ENCODE measurements around the gene ATF3. TPM values are rescaled to one million over a fixed set of nuclear protein-coding genes. Genes with fewer than 3 reads are reported as not detected.

ATF3 gene
- polyA plus RNA-seq, 4 donors = 20.8 to 41.2 (median 28.7) TPM

DNA sequence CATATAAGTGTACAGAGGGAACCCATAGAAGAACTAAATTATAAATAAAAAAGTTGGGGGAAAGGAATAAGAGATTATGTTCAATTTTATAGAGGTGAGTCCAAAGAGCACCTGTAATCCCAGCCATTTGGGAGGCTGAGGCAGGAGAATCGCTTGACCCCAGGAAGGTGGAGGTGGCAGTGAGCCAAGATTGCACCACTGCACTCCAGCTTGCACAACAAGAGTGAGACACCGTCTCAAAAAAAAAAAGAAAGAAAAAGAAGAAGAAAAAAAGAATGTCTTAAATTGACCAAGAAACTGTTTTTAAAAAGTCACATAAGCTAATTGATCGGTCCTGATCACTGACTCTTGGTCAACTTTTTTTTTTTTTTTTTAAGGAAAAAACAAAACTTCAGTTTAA, 19.1 kb upstream of the ATF3 start:
- FAIRE-seq (no peak), DNase-seq (peak in 1 of 2 donors; percentile 26)
- peaks cover 0 to 15% (median 7%) of the 10 kb centered on the region in 3 donors for H3K27me3 ChIP-seq (ENCODE audit: control insufficient read depth in 3 of 3, insufficient read depth in 3 of 3, low read length in 3 of 3)
- no peaks in the 10 kb centered on the region for H3K36me3 ChIP-seq (ENCODE audit: control insufficient read depth in 3 of 3, insufficient read depth in 2 of 3, low read depth in 1 of 3, low read length in 3 of 3)
- WGBS, 3 donors = 44 to 66% (median 58%) methylated on average over 3 of the region's 3 CpGs
- no peaks in the 10 kb centered on the region for H3K9me3 ChIP-seq (ENCODE audit: control insufficient read depth in 2 of 2, insufficient read depth in 1 of 2, low read depth in 1 of 2, low read length in 1 of 2)
- H3K4me3 ChIP-seq (ENCODE audit: low read depth in 1 of 3, low read length in 3 of 3) = no peak overlapping the region
- no peaks in the 10 kb centered on the region for H3K4me1 ChIP-seq (ENCODE audit: control insufficient read depth in 3 of 3, insufficient read depth in 2 of 3, low read depth in 1 of 3, low read length in 2 of 3)
- H3K27ac ChIP-seq (ENCODE audit: low read depth in 1 of 3, low read length in 2 of 3) = no peak overlapping the region

DNA sequence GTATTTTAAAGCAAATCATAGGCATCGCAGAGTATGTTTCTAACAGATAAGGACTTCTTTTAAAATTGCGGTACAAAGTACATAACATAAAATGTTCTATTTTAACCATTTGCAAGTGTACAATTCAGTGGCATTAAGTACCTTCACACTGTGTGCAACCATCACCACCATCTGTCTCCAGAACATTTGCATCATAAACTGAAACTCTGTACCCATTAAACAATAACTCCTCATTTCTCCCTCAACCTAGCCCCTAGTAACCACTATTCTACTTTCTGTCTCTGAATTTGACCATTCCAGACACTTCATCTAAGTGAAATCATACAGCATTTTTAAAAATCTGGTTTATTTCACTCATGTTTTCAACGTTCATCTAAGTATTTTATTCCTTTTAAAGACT, 16.6 kb upstream of the ATF3 start:
- 34 to 63% (median 51%) methylated on average over 3 of the region's 3 CpGs for WGBS, 3 donors
- Histone ChIP-seq H3K27me3 (ENCODE audit: control insufficient read depth in 3 of 3, insufficient read depth in 3 of 3, low read length in 3 of 3) (peaks cover 0 to 10% (median 4%) of the 10 kb centered on the region in 3 donors), H3K9me3 (ENCODE audit: control insufficient read depth in 2 of 2, insufficient read depth in 1 of 2, low read depth in 1 of 2, low read length in 1 of 2) (no peaks in the 10 kb centered on the region), H3K27ac (ENCODE audit: low read depth in 1 of 3, low read length in 2 of 3) (no peak overlapping the region), H3K4me3 (ENCODE audit: low read depth in 1 of 3, low read length in 3 of 3) (no peak overlapping the region), H3K4me1 (ENCODE audit: control insufficient read depth in 3 of 3, insufficient read depth in 2 of 3, low read depth in 1 of 3, low read length in 2 of 3) (peaks cover 2 to 8% (median 3%) of the 10 kb centered on the region in 3 donors), H3K36me3 (ENCODE audit: control insufficient read depth in 3 of 3, insufficient read depth in 2 of 3, low read depth in 1 of 3, low read length in 3 of 3) (no peaks in the 10 kb centered on the region)
- DNase-seq (no peak), FAIRE-seq (no peak)

- H3K36me3 ChIP-seq (ENCODE audit: control insufficient read depth in 3 of 3, insufficient read depth in 2 of 3, low read depth in 1 of 3, low read length in 3 of 3) = no peaks in the 10 kb centered on the region
- DNase-seq (no peak), FAIRE-seq (no peak)
- H3K4me3 ChIP-seq (ENCODE audit: low read depth in 1 of 3, low read length in 3 of 3) = no peak overlapping the region
- H3K4me1 ChIP-seq (ENCODE audit: control insufficient read depth in 3 of 3, insufficient read depth in 2 of 3, low read depth in 1 of 3, low read length in 2 of 3) = peaks cover 2 to 14% (median 3%) of the 10 kb centered on the region in 3 donors
- H3K27me3 ChIP-seq (ENCODE audit: control insufficient read depth in 3 of 3, insufficient read depth in 3 of 3, low read length in 3 of 3) = peaks cover 0 to 3% (median 0%) of the 10 kb centered on the region in 3 donors
- WGBS, 3 donors = 83 to 95% (median 92%) methylated on average over 3 of the region's 3 CpGs
- no peak overlapping the region for H3K27ac ChIP-seq (ENCODE audit: low read depth in 1 of 3, low read length in 2 of 3)
- no peaks in the 10 kb centered on the region for H3K9me3 ChIP-seq (ENCODE audit: control insufficient read depth in 2 of 2, insufficient read depth in 1 of 2, low read depth in 1 of 2, low read length in 1 of 2)
Observed at GRCh38 chr1:212593821-212594251, 14.7 kb upstream of the ATF3 start.

DNA sequence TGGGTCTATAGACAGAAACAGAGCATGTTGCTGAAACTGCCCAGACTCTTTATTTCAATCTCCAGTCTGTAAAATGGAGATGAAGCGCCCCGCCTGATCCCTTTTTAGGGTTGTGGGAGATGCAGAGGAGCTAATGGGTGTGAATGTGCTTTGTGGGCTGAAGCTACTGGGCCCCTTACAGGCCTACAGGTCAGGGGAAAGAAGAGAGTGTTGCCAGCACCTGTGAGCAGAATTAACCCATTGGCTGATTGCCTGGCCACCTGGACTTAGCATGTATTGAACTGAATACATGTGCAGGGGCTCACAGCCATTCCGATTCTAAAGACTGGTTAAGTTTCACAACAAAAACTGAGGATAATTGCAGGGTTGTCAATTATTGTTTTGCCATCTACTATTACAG, 13.9 kb upstream of the ATF3 start:
- DNase-seq = no peak
- H3K4me3 ChIP-seq (ENCODE audit: low read depth in 1 of 3, low read length in 3 of 3) = no peak overlapping the region
- FAIRE-seq = no peak
- H3K27me3 ChIP-seq (ENCODE audit: control insufficient read depth in 3 of 3, insufficient read depth in 3 of 3, low read length in 3 of 3) = peaks cover 0 to 3% (median 0%) of the 10 kb centered on the region in 3 donors
- no peaks in the 10 kb centered on the region for H3K9me3 ChIP-seq (ENCODE audit: control insufficient read depth in 2 of 2, insufficient read depth in 1 of 2, low read depth in 1 of 2, low read length in 1 of 2)
- H3K4me1 ChIP-seq (ENCODE audit: control insufficient read depth in 3 of 3, insufficient read depth in 2 of 3, low read depth in 1 of 3, low read length in 2 of 3) = peaks cover 2 to 14% (median 3%) of the 10 kb centered on the region in 3 donors
- no peak overlapping the region for H3K27ac ChIP-seq (ENCODE audit: low read depth in 1 of 3, low read length in 2 of 3)
- no peaks in the 10 kb centered on the region for H3K36me3 ChIP-seq (ENCODE audit: control insufficient read depth in 3 of 3, insufficient read depth in 2 of 3, low read depth in 1 of 3, low read length in 3 of 3)
- WGBS, 3 donors = 95 to 97% (median 96%) methylated on average over 3 of the region's 3 CpGs

DNA sequence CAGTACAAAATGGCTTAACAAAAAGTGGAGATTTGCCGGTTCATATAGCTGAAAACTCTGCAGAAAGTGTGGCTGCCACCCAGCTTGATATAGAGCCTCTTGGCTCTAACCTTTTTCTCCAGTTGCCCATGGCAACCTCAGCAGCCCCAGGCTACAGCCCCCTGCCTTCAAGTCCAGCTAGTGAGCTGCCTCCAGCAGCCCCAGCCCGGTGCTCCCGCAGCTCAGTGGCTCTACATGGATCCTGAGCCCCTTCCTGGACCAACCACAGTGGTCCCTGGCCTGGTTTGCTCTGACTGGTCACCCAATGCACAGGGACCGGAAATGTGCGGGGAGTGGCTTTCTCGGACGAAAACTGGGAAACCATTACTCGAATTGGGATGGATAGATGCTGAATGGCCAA, 13.3 kb upstream of the ATF3 start:
- peak overlapping the region in 1 of 3 donors; percentile 70 for H3K27ac ChIP-seq (ENCODE audit: low read depth in 1 of 3, low read length in 2 of 3)
- no peaks in the 10 kb centered on the region for H3K36me3 ChIP-seq (ENCODE audit: control insufficient read depth in 3 of 3, insufficient read depth in 2 of 3, low read depth in 1 of 3, low read length in 3 of 3)
- DNase-seq (no peak), FAIRE-seq (no peak)
- H3K27me3 ChIP-seq (ENCODE audit: control insufficient read depth in 3 of 3, insufficient read depth in 3 of 3, low read length in 3 of 3) = peaks cover 0 to 3% (median 0%) of the 10 kb centered on the region in 3 donors
- no peak overlapping the region for H3K4me3 ChIP-seq (ENCODE audit: low read depth in 1 of 3, low read length in 3 of 3)
- H3K4me1 ChIP-seq (ENCODE audit: control insufficient read depth in 3 of 3, insufficient read depth in 2 of 3, low read depth in 1 of 3, low read length in 2 of 3) = peaks cover 2 to 14% (median 3%) of the 10 kb centered on the region in 3 donors
- no peaks in the 10 kb centered on the region for H3K9me3 ChIP-seq (ENCODE audit: control insufficient read depth in 2 of 2, insufficient read depth in 1 of 2, low read depth in 1 of 2, low read length in 1 of 2)
- WGBS, 3 donors = 89 to 96% (median 93%) methylated on average over 8 of the region's 8 CpGs

DNA sequence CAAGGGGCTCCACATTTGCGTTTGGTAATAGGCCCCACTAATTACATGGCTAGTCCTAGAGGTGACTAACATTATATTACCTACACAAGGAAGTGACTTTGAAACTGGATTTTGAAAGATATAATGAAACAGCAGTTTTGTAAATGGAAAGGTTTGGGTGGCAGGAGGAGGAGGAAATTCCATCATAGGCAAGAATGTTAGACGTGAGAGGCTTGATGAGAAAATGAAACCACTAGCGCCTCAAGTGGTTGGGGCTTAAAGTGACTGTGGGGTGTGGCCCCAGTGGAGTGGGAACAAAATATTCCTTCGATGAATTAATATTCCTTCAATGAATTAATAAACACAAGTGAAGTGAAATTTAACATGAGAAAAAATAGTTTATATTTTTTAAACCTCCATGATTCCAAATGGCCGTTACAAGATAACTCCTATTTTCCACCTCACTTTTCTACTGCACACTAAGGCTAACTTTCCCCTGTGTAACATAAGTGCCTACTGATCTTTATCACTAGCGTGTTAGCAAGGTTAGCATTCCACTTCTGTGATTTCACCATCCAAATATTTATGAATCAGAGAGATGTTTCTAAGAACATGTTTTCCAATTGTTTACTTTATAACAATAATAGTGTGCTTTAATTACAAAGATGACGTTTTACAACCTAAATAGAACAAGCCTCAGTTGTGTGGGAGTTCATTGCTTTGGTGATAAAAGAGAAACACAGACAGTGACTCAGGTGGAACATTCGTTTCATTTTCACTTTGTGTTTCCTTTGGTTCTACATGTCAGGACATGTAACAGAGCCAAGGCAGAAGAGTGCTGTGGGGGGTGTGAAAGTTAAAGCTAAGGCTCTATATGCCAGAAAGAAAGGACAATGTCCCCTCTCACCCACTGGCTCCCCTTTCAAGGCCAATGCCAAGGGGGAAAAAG, 12.5 kb upstream of the ATF3 start:
- no peaks in the 10 kb centered on the region for H3K36me3 ChIP-seq (ENCODE audit: control insufficient read depth in 3 of 3, insufficient read depth in 2 of 3, low read depth in 1 of 3, low read length in 3 of 3)
- peak; percentile 77 for FAIRE-seq
- DNase-seq = peak; percentile 87 to 90
- WGBS, 3 donors = 9 to 24% (median 17%) methylated on average over 8 of the region's 8 CpGs
- no peak overlapping the region for H3K4me3 ChIP-seq (ENCODE audit: low read depth in 1 of 3, low read length in 3 of 3)
- H3K27ac ChIP-seq (ENCODE audit: low read depth in 1 of 3, low read length in 2 of 3) = peak overlapping the region; percentile 70 to 94 (median 71)
- peaks cover 0 to under 1% (median 0%) of the 10 kb centered on the region in 3 donors for H3K27me3 ChIP-seq (ENCODE audit: control insufficient read depth in 3 of 3, insufficient read depth in 3 of 3, low read length in 3 of 3)
- H3K9me3 ChIP-seq (ENCODE audit: control insufficient read depth in 2 of 2, insufficient read depth in 1 of 2, low read depth in 1 of 2, low read length in 1 of 2) = no peaks in the 10 kb centered on the region
- H3K4me1 ChIP-seq (ENCODE audit: control insufficient read depth in 3 of 3, insufficient read depth in 2 of 3, low read depth in 1 of 3, low read length in 2 of 3) = peaks cover 2 to 14% (median 3%) of the 10 kb centered on the region in 3 donors

DNA sequence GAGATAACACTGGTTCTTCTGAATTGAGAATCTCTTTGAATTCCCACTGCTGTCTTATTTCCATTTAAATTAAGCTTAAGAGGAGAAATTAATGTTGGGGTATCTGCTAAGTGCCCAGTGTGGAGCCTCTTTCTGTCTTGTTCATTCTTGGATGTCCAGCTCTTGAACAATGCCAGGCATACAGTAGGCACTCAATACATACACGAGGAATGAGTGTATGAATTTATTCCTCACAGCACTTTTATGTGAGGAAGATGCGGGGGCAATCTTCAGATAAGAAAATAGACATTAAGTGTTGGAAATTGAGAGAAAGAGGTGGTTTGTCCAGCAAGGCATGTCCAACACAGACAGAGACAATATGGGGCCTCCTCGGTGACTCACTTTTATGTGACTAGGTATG, 11.8 kb upstream of the ATF3 start:
- Histone ChIP-seq H3K27ac (ENCODE audit: low read depth in 1 of 3, low read length in 2 of 3) (peak overlapping the region; percentile 70 to 94 (median 71)), H3K4me1 (ENCODE audit: control insufficient read depth in 3 of 3, insufficient read depth in 2 of 3, low read depth in 1 of 3, low read length in 2 of 3) (peaks cover 2 to 14% (median 3%) of the 10 kb centered on the region in 3 donors), H3K27me3 (ENCODE audit: control insufficient read depth in 3 of 3, insufficient read depth in 3 of 3, low read length in 3 of 3) (no peaks in the 10 kb centered on the region), H3K36me3 (ENCODE audit: control insufficient read depth in 3 of 3, insufficient read depth in 2 of 3, low read depth in 1 of 3, low read length in 3 of 3) (no peaks in the 10 kb centered on the region), H3K4me3 (ENCODE audit: low read depth in 1 of 3, low read length in 3 of 3) (no peak overlapping the region), H3K9me3 (ENCODE audit: control insufficient read depth in 2 of 2, insufficient read depth in 1 of 2, low read depth in 1 of 2, low read length in 1 of 2) (no peaks in the 10 kb centered on the region)
- 82 to 88% (median 83%) methylated on average over 3 of the region's 3 CpGs for WGBS, 3 donors
- no peak for FAIRE-seq
- no peak for DNase-seq

GRCh38 chr1:212597487-212597886, 11.1 kb upstream of the ATF3 start:
- 33 to 77% (median 54%) methylated on average over 4 of the region's 4 CpGs for WGBS, 3 donors
- peak; percentile 72 to 91 for DNase-seq
- H3K4me3 ChIP-seq (ENCODE audit: low read depth in 1 of 3, low read length in 3 of 3) = no peak overlapping the region
- no peaks in the 10 kb centered on the region for H3K36me3 ChIP-seq (ENCODE audit: control insufficient read depth in 3 of 3, insufficient read depth in 2 of 3, low read depth in 1 of 3, low read length in 3 of 3)
- H3K27me3 ChIP-seq (ENCODE audit: control insufficient read depth in 3 of 3, insufficient read depth in 3 of 3, low read length in 3 of 3) = peaks cover 0 to 3% (median 0%) of the 10 kb centered on the region in 3 donors
- FAIRE-seq = no peak
- H3K9me3 ChIP-seq (ENCODE audit: control insufficient read depth in 2 of 2, insufficient read depth in 1 of 2, low read depth in 1 of 2, low read length in 1 of 2) = no peaks in the 10 kb centered on the region
- H3K4me1 ChIP-seq (ENCODE audit: control insufficient read depth in 3 of 3, insufficient read depth in 2 of 3, low read depth in 1 of 3, low read length in 2 of 3) = peaks cover 2 to 14% (median 3%) of the 10 kb centered on the region in 3 donors
- H3K27ac ChIP-seq (ENCODE audit: low read depth in 1 of 3, low read length in 2 of 3) = peak overlapping the region in 2 of 3 donors; percentile 44 to 70

Data from small intestine (tissue), 7 donors.